Stimulated activated CD8-positive, alpha-beta memory T cell treated with anti-CD3 and anti-CD28 coated beads, Interleukin-4, amount 100 ng/mL, for 1 hour (primary cell): ENCODE results near the gene OAS3.
A peak's percentile ranks its signal among the peaks of the same experiment; 100 is the strongest.
"Not testable (repeated sequence)": the region's sequence is repeated elsewhere in the genome, so short reads cannot be mapped to it uniquely, and the experiment has no call there.

ENCODE experiments used
- DNase-seq, 2 donors: peaks; one replicate each; pipeline ENCODE4 v3.0.0-alpha.2; 2020; ENCODE audit warnings: low read depth in 2 of 2, low spot score in 1 of 2

Gene OAS3, protein sequence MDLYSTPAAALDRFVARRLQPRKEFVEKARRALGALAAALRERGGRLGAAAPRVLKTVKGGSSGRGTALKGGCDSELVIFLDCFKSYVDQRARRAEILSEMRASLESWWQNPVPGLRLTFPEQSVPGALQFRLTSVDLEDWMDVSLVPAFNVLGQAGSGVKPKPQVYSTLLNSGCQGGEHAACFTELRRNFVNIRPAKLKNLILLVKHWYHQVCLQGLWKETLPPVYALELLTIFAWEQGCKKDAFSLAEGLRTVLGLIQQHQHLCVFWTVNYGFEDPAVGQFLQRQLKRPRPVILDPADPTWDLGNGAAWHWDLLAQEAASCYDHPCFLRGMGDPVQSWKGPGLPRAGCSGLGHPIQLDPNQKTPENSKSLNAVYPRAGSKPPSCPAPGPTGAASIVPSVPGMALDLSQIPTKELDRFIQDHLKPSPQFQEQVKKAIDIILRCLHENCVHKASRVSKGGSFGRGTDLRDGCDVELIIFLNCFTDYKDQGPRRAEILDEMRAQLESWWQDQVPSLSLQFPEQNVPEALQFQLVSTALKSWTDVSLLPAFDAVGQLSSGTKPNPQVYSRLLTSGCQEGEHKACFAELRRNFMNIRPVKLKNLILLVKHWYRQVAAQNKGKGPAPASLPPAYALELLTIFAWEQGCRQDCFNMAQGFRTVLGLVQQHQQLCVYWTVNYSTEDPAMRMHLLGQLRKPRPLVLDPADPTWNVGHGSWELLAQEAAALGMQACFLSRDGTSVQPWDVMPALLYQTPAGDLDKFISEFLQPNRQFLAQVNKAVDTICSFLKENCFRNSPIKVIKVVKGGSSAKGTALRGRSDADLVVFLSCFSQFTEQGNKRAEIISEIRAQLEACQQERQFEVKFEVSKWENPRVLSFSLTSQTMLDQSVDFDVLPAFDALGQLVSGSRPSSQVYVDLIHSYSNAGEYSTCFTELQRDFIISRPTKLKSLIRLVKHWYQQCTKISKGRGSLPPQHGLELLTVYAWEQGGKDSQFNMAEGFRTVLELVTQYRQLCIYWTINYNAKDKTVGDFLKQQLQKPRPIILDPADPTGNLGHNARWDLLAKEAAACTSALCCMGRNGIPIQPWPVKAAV

GRCh38 chr12:112937741-112938719 is at the start of gene OAS3:
OAS3 (plus strand) TSS chr12:112938474; CDS start chr12:112938531, 57 bp downstream.
- DNase-seq = peak; percentile 31 to 68

DNA sequence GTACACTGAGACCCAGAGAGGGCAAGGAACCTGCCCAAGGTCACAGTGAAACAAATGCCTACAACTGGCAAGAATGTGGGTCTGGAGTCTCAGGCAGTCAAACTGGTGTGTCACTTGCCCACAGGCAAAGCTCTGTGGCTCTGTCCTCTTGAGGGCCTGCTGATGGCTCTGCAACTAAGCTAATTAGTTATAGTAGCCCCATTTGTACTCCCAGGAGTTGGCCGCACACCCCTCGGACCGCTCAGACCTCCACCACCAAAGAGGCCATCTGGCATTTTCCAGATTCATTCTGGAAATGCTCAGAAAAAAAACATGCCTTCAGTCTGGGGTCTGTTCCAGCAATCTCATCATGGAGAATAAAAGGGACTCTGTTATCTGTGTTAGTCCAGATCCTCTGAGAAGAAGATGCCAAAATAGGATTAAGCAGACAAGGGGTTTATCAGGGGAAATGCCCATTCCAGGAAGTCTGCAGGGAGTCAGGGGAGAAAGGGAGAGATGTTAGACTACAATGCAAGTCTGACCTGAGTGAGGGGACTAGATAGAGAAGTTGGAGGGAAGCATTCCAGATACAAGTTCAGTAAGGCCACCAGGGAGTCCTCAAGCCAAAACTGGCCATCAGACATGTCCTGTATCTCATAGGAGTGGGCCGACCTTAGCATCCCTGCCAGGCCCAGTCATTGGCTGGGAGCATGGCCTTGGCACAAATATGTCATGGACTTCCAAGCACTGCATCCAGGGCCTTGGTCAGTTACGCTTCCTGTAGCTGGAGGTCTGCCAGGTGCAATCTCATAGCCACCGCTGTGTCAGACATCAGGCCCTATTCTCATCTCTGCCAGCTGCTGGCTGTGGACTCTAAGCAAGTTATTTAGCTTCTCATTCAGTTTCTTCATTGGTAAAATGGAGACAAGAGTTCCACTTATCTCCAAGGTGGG is 46.9 kb upstream of the OAS3 start:
- no peak for DNase-seq

DNA sequence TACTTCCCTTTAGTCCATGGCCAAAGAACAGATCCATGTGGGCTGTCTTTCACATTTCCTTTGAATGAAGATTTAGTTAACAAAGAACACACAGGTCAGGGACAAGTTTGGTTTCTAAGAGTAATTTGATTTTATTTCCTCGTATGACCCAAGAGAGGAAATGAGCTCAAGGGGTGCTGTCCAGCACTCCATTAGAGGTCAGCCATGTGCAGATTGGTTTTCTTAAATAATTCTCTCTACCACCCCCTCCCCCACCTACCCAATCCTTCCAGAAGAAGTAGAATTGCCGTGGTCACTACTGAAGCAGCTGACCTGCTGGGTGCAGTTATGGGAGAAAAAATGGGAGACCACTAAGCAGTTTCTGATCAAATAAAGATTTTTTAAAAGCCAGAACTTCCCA is 45.4 kb upstream of the OAS3 start:
- no peak for DNase-seq

DNA sequence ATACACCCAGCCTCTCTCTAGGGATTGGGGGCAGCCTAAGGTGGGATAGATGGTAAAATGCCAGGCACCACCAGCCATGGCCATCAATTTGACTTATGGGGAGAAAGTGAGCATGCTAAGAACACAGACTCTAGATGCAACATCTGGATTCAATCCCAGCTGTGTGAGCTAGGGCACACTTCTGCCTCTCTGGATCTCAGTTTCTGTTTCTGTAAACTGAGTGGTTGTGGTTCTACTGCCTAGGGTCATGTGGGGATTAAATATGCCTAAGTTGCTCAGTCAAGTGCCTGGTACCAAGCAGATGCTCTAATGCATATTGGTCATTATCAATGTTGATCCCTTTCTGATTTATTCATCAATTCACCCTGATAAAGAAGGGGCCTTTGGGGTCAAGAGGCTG is 44.1 kb upstream of the OAS3 start:
- DNase-seq = no peak

- no peak for DNase-seq
Observed at GRCh38 chr12:112898380-112898779, 39.9 kb upstream of the OAS3 start.

GRCh38 chr12:112900298-112901145 is 37.8 kb upstream of the OAS3 start:
- peak in 1 of 2 donors; percentile 17 for DNase-seq

DNA sequence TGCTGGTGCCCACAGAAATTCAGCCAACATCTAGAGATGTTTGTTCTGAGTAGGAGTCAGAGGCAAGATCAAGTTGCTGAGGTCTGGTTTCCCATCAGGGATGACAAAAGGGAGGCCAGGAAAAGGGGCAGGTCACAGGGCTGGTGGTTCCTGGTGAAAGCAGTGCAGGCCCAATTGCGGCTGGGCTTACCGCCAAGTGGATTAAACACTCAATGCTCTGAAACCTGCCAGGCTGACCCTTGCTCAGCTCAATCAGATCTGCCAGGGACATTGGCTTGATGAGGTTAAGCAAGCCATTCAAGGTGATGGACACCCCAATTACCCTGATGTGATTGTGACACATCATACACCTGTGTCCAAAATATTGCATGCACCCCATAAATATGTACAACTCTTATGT is 37.0 kb upstream of the OAS3 start:
- DNase-seq = no peak

DNA sequence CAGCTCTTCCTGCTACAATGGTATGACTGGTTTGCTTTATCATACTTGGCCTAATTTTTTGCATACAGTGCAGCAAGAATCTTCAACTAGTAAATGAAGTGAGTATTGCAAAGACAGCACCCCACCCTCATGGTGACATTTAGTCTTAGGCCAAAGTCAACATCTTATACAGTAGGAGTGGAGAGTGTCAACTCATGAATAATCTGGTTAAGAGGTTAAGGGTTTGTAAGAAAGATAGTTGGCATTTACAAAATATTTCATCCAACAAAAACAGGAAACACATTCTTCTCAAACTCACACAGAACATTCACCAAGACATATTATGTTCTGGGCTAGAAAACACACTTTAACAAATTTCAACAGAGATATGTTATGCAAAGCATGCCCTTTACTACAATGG is 33.7 kb upstream of the OAS3 start:
- no peak for DNase-seq

DNA sequence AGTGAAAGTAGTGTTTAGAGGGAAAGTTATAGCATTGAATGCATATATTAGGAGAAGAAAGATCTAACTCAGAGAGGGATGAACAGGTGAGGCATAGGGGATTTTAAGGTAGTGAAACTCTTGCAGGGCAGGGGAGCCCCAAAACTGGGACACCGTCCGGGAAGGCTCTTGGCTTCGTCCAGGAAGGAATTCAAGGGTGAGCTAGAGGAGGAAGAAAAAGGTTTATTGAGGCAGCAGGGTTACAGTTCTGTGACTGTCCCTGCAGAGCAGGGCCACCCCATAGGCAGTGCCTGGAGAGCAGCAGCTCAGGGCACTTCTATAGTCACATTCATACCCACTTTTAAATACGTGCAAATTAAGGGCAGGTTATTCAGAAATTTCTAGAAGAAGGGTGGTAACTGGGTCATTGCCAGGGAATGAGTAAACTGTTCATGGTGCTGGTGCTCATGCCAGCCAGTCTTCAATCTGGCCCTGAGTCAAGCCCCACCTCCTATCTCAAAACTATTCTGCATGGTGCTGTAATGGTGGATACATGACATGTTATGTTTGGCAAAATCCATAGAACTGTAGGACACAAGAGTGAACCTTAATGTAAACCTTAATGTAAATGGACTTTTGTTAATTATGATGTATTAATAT is 32.7 kb upstream of the OAS3 start:
- no peak for DNase-seq

DNA sequence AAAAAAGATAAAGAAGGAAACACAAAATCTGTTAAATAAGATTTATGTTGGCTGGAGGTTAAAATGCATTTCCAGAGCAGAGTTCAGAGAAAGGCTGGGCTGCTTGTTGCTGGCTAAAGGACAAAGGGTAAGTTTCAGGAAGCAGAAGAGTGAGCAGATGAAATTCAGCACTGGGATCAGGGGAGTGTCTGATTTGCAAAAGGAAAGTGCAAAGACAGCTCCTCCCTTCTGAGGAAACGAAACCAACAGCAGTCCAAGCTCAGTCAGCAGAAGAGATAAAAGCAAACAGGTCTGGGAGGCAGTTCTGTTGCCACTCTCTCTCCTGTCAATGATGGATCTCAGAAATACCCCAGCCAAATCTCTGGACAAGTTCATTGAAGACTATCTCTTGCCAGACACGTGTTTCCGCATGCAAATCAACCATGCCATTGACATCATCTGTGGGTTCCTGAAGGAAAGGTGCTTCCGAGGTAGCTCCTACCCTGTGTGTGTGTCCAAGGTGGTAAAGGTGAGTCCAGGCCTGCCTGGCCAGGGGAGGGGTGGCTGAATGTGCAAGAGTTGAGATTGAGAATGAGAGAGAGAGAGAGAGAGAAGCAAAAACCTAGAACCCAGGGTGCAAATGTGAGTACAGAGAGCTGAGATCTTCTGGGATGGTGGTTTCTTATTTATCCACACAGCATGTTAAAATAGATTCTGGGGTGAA is 31.4 kb upstream of the OAS3 start, which contains the start of gene OAS1:
OAS1 (plus strand) TSS at position 251 of the 703 bp plus-strand sequence; CDS start at position 329, 78 bp downstream.
- peak in 1 of 2 donors; percentile 9 for DNase-seq

DNA sequence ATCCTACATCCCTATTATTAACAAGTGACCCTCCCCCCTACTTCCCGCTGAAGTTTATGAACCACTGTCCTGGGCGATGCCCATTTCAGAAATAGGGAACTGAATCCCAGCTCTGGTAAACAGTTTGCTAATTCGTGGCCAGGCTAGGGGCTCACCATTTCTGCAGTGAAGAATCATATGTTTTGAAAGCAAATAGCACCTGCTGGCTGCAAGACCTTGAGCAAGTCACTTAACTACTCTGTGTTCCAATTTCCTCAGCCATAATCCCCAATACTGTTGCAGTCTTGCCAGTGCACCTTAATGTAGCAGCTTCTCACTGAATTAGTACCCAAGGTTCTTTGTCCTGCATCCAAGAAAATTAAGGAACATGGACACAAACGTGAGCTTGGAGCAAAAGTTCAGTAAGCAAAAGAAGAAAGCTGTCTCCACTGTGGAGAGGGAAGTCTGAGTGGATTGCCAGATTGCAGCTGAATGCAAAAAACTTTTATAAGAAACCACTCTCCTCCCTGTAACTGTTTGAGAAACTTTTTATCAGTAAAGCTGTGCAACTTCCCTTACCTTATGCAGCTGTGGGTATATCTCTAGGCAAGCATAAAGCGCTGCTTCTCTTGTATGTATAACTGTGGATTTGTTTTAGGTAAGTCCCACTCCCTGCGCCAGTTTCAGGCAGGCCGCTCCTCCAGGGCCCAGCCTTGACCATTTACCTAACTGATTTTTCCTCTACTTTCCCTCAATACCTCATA is 30.7 kb upstream of the OAS3 start:
- DNase-seq = no peak

GRCh38 chr12:112908548-112908947 is 29.7 kb upstream of the OAS3 start:
- DNase-seq = no peak

DNA sequence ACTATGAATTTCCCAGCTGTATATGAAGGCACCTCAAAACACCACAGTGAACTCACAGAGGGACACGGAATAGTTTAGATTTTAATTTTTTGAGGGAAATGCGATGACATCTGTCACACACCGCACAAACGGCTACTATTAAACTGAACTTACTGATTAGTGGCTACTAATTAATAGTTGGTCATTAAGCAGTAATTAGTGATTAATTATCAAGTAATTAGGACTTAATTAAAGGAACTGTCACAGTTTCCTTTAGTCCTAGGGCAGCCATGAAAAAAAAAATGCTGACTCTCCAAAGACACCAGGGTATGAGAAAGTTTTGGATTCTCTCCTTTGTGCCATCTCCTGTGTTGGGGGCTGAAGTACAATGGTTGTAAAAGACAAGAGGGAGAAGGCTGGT is 28.6 kb upstream of the OAS3 start:
- no peak for DNase-seq

DNA sequence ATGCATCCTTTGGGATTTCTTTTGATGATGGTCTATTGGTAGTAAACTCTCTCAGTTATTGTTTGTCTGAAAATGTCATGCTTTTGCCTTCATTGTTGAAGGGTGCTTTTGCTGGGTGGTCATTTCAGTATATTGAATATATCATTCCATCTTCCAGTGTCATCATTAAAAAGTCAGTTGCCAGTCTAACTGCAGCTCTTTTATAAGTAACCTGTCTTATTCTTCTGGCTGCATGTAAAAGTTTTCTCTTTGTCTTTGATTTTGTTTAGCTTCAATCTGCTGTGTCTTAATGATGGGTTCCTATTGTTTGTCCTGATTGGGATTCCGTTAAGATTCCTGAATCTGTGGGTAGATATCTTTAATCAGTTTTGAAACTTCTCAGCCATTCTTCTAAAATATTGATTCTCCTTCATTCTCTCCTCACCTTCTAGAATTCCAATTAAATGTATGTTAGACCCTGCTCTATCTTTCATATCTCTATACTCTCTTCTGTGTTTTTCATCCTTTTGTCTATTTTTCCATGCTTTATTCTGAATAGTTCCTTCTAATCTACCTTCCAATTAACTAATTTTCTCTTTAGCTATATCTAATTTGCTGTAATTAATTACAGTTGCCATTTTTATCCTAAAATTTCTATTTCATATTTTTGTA is 25.1 kb upstream of the OAS3 start:
- DNase-seq = no peak

- not testable (repeated sequence) for DNase-seq
Observed at GRCh38 chr12:112913888-112914287, 24.4 kb upstream of the OAS3 start.

DNA sequence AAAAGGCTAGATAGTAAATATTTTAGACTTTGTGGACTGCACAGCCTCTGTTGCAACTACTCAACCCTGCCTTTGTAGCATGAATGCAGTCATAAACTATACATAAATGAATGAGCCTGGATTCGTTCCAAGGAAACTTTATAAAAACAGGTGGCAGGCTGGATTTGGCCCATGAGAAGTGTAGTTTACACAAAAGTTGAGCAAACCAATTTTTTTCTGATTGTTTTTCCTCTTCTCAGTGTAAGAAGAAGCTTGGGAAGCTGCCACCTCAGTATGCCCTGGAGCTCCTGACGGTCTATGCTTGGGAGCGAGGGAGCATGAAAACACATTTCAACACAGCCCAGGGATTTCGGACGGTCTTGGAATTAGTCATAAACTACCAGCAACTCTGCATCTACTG is 22.0 kb upstream of the OAS3 start:
- DNase-seq = no peak
